ENCODE data around the gene NLRP1.

Gene NLRP1

DNA sequence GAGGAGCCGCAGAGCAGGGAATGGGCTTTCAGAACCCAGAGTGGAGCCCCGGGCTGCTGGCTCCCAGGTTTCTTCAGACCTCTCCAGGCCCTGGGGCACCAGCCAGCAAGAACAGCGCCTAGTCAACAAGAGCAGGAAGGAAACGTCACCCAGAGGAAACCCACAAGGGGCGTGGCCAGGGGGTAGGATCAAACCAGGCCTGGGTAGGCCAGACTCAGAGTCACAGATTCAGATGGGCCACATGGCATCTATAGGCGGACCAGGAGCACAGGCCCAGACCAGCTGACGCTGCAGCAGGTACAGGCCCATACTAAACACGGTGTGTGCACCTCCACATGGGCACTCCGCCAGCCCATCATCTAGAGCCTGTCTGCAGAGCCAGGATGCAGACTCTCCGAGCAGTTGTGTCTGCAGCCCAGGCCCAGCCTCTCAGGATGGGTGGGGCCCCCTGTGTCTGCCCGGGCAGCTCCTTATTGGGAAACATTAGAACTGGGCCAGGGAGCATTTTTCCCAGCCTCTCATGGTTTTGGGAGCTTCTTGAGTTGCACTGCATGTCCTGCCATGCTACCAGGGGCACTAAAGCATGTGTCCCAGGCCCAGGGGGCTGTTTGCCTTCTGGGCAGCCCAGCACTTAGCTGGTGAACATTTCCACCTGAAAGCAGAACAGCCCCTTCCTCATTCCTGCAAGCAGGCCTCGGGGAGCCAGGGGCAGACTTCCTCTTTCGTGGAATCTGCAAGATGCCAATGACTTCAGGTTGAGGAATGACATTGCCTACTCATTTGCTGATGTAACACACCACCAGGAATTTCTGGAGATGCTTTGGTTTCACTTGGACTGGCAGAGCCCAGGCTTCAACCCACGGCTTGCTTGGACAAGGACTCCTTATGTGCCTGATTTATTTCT is at the start of gene NLRP1:
NLRP1 (minus strand) TSS at position 127 of the 904 bp plus-strand sequence. CDS start 552 bp downstream, outside the sequence.
- in situ Hi-C loops (cut with MboI; ENCODE audit: low sequenced_read_pairs), result loop anchor here (25.0 kb wide), 1 partner anchor 853 kb away; the partner anchor contains the start of genes AIPL1 and PIMREG

DNA sequence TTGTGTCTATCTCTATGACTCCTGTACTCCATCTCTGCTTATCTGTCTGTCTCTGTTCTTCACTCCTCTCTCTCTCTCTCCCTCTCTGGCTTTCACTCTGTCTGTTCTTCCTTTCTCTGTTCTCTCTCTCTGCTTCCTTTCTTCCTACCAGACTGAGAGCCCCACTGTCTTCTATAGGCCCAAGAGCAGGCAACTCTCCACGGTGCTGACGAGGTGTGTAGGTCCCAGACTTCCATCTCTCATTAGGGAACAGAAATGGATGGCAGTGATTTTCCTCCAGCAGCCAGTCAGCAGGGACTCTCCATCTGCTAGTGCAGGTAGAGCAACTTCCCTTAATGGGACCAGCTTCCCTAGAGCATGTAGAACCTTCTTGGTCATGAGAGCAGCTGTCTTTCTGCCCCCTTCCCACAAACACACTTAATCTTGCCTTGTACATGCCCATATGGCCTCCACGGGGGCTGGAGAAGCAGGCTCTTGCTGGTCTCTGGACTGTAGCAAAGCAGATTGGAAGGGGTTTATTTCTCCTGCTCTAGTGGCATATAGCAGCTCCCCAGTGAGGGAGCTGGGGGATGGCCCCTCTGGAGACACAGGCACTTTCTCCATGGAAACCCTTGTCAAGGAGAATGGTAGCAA is 47.8 kb upstream of the NLRP1 start:
- in situ Hi-C loops (cut with MboI; ENCODE audit: low sequenced_read_pairs), result no loop called here

- in situ Hi-C loops (cut with MboI; ENCODE audit: low sequenced_read_pairs), result no loop called here
These were observed 46.1 kb upstream of the NLRP1 start for GRCh38 chr17:5630434-5630833.

GRCh38 chr17:5629128-5629527 is 44.8 kb upstream of the NLRP1 start:
- in situ Hi-C loops (cut with MboI; ENCODE audit: low sequenced_read_pairs), result no loop called here

- in situ Hi-C loops (cut with MboI; ENCODE audit: low sequenced_read_pairs), result no loop called here
These were observed 44.0 kb upstream of the NLRP1 start for GRCh38 chr17:5628262-5628661.

GRCh38 chr17:5624211-5624610 is 39.9 kb upstream of the NLRP1 start:
- in situ Hi-C loops (cut with MboI; ENCODE audit: low sequenced_read_pairs), result no loop called here

- in situ Hi-C loops (cut with MboI; ENCODE audit: low sequenced_read_pairs), result no loop called here
These were observed 37.4 kb upstream of the NLRP1 start for GRCh38 chr17:5621729-5622128.

GRCh38 chr17:5621026-5621425 is 36.7 kb upstream of the NLRP1 start:
- in situ Hi-C loops (cut with MboI; ENCODE audit: low sequenced_read_pairs), result no loop called here

- in situ Hi-C loops (cut with MboI; ENCODE audit: low sequenced_read_pairs), result no loop called here
These were observed 34.9 kb upstream of the NLRP1 start for GRCh38 chr17:5619088-5619740.

DNA sequence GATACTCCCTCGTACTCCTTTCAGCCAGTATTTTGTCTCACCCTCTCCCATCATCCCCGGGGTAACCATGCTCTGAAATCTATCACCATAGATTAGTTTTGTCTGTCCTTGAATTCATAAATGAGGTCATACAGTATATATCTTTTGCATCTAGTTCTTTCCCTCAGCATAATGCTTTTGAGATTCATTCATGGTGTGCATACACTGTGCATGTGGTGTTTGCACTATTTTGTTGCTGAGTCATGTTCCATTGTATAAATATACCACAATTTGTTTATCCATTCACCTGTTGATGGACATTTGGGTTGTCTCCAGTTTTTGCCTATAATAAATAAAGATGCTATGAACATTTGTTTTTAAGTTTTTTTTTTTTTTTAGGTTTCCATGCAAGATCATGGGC is 34.2 kb upstream of the NLRP1 start:
- in situ Hi-C loops (cut with MboI; ENCODE audit: low sequenced_read_pairs), result no loop called here

DNA sequence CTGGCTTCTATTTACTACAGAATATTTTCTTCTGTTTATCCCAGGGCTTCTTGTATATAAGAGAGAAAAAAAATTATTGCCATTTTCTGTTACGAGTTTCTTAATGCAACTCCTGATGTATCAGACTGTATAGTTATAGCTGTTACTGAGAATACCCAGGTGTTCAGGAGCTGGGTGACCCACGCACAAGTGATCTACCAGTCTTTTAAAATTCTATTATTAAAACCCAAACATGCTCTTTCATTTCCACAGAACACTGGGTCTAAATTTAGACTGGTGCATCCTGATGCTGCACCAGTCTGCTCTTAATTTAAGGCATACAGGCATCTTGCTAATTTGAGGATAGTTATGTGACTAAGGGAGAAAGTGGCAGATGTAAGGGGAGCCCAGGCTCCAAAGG is 31.2 kb upstream of the NLRP1 start:
- in situ Hi-C loops (cut with MboI; ENCODE audit: low sequenced_read_pairs), result no loop called here

- in situ Hi-C loops (cut with MboI; ENCODE audit: low sequenced_read_pairs), result no loop called here
These were observed 26.6 kb upstream of the NLRP1 start for GRCh38 chr17:5610956-5611355.

GRCh38 chr17:5608399-5609112 is 24.2 kb upstream of the NLRP1 start:
- in situ Hi-C loops (cut with MboI; ENCODE audit: low sequenced_read_pairs), result no loop called here

DNA sequence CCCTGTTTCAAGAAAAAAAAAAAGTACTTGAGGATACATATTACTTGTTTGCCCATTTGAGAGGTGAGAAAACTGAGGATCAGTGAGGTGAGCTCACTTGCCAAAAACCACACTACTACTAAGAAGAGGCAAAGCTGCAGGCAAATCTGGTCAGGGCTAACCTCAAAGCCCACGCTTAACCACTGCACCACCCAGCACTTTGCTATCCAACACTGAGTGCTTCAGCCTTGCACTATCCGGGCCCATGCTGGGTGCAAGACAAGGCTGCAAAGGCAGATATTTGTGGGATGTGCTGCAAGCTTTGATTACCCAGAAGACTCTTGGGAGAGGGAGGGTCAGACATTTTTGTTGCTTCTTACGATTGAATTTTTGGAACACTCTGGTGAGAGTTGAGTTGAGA is 23.6 kb upstream of the NLRP1 start:
- in situ Hi-C loops (cut with MboI; ENCODE audit: low sequenced_read_pairs), result no loop called here

GRCh38 chr17:5605452-5605851 is 21.1 kb upstream of the NLRP1 start:
- in situ Hi-C loops (cut with MboI; ENCODE audit: low sequenced_read_pairs), result no loop called here

DNA sequence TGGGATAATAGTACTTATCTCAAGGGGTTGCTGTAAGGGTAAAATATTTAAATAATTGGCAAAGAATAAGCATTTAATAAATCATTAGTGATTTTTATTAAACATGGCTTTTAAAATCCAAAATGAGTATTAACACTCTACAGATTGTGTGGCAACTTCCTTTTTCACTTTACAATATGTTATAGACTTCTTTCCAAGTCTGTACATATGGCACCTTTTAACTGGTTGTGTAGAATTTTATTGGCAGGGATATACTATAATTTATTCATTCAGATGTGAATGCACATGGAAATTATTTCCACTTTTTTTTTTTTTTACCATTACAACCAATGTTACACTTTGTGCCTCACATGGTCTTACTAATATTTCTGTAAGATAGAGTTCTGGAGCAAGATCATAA is 15.7 kb upstream of the NLRP1 start:
- in situ Hi-C loops (cut with MboI; ENCODE audit: low sequenced_read_pairs), result no loop called here

GRCh38 chr17:5598457-5598856 is 14.1 kb upstream of the NLRP1 start:
- in situ Hi-C loops (cut with MboI; ENCODE audit: low sequenced_read_pairs), result loop anchor here (25.0 kb wide), 1 partner anchor 839 kb away; the partner anchor contains the start of genes AIPL1 and PIMREG

GRCh38 chr17:5596421-5596820 is 12.1 kb upstream of the NLRP1 start:
- in situ Hi-C loops (cut with MboI; ENCODE audit: low sequenced_read_pairs), result loop anchor here (25.0 kb wide), 1 partner anchor 841 kb away; the partner anchor contains the start of genes AIPL1 and PIMREG

GRCh38 chr17:5595831-5596230 is 11.5 kb upstream of the NLRP1 start:
- in situ Hi-C loops (cut with MboI; ENCODE audit: low sequenced_read_pairs), result loop anchor here (25.0 kb wide), 1 partner anchor 841 kb away; the partner anchor contains the start of genes AIPL1 and PIMREG

GRCh38 chr17:5592382-5592781 is 8.1 kb upstream of the NLRP1 start:
- in situ Hi-C loops (cut with MboI; ENCODE audit: low sequenced_read_pairs), result loop anchor here (25.0 kb wide), 1 partner anchor 845 kb away; the partner anchor contains the start of genes AIPL1 and PIMREG
